Measurements from ENCODE around the gene BCL2. TPM values are rescaled to one million over a fixed set of nuclear protein-coding genes. Genes with fewer than 3 reads are reported as not detected.

The BCL2 gene
- total RNA-seq, 1 experiment from 2014 or later = 2.6 TPM

GRCh38 chr18:63225434-63225833 lies 94.1 kb downstream of the BCL2 start:
- ChIA-PET POLR2A (no interaction called here), CTCF (no interaction called here)
- DNase-seq (ENCODE audit: low spot score) = no peak
- H3K27me3 Mint-ChIP-seq (ENCODE audit: low read depth) = no peaks in the 10 kb centered on the region; the same call in 1 of the 2 replicates
- no peak for TF ChIP-seq NR3C1 (CRISPR knock-in tag; conservative IDR thresholded peaks at IDR 0.05; ENCODE audit: low read depth)
- TF ChIP-seq ZNF232 (CRISPR knock-in tag; IDR thresholded peaks at IDR 0.05) = no peak
- no peak for TF ChIP-seq MLX (CRISPR knock-in tag; IDR thresholded peaks at IDR 0.05)
- TF ChIP-seq ZNF532 (CRISPR knock-in tag; IDR thresholded peaks at IDR 0.05; ENCODE audit: borderline replicate concordance) = no peak
- TF ChIP-seq ATF1 (CRISPR knock-in tag; IDR thresholded peaks at IDR 0.05) = no peak
- TF ChIP-seq NFATC4 (CRISPR knock-in tag; IDR thresholded peaks at IDR 0.05) = no peak
- no peak for TF ChIP-seq TP53 (CRISPR knock-in tag; IDR thresholded peaks at IDR 0.05)
- no peak for TF ChIP-seq SMAD4 (CRISPR knock-in tag; IDR thresholded peaks at IDR 0.05)
- no peaks in the 10 kb centered on the region for H3K4me1 Mint-ChIP-seq
- H3K27ac Mint-ChIP-seq = no peak overlapping the region
- H3K4me3 Mint-ChIP-seq = no peak overlapping the region
- H3K36me3 Mint-ChIP-seq = no peaks in the 10 kb centered on the region; the same call in 1 of the 2 replicates
- H3K9me3 Mint-ChIP-seq = peaks cover 7% of the 10 kb centered on the region
- no peak for ATAC-seq

- CTCF ChIA-PET = no interaction called here
- no peaks in the 10 kb centered on the region; the same call in 1 of the 2 replicates for H3K36me3 Mint-ChIP-seq
- H3K27me3 Mint-ChIP-seq (ENCODE audit: low read depth) = no peaks in the 10 kb centered on the region; the same call in 1 of the 2 replicates
- TF ChIP-seq ZSCAN18 (CRISPR knock-in tag; IDR thresholded peaks at IDR 0.05) (no peak), MXD4 (CRISPR knock-in tag; IDR thresholded peaks at IDR 0.05; ENCODE audit: borderline replicate concordance) (no peak), RELA (CRISPR knock-in tag; IDR thresholded peaks at IDR 0.05; ENCODE audit: borderline replicate concordance) (no peak), FOXJ3 (CRISPR knock-in tag; IDR thresholded peaks at IDR 0.05; ENCODE audit: borderline replicate concordance) (no peak), ZNF219 (CRISPR knock-in tag; IDR thresholded peaks at IDR 0.05; ENCODE audit: borderline replicate concordance) (no peak), ZNF232 (CRISPR knock-in tag; IDR thresholded peaks at IDR 0.05) (no peak), TEAD4 (CRISPR knock-in tag; IDR thresholded peaks at IDR 0.05) (no peak), CBFB (CRISPR knock-in tag; IDR thresholded peaks at IDR 0.05; ENCODE audit: low read depth) (no peak), ATF2 (CRISPR knock-in tag; IDR thresholded peaks at IDR 0.05; ENCODE audit: borderline replicate concordance, low read depth) (no peak), CDX4 (CRISPR knock-in tag; IDR thresholded peaks at IDR 0.05; ENCODE audit: borderline replicate concordance) (no peak), GTF2I (CRISPR knock-in tag; conservative IDR thresholded peaks at IDR 0.05) (no peak), GRHL2 (CRISPR knock-in tag; IDR thresholded peaks at IDR 0.05; ENCODE audit: insufficient replicate concordance, severe bottlenecking) (no peak), ZNF512 (CRISPR knock-in tag; IDR thresholded peaks at IDR 0.05; ENCODE audit: borderline replicate concordance) (no peak), PRRX2 (CRISPR knock-in tag; IDR thresholded peaks at IDR 0.05) (no peak), E2F4 (CRISPR knock-in tag; IDR thresholded peaks at IDR 0.05; ENCODE audit: borderline replicate concordance, low read depth) (no peak)
- H3K9me3 Mint-ChIP-seq = peaks cover 7% of the 10 kb centered on the region
- POLR2A ChIA-PET = no interaction called here
- ATAC-seq (no peak), DNase-seq (ENCODE audit: low spot score) (no peak)
- H3K4me3 Mint-ChIP-seq = no peak overlapping the region
- no peaks in the 10 kb centered on the region for H3K4me1 Mint-ChIP-seq
- H3K27ac Mint-ChIP-seq = no peak overlapping the region
Observed at GRCh38 chr18:63224630-63225029, 94.9 kb downstream of the BCL2 start.
